Vagina (tissue), 2 donors: Measurements from ENCODE around the gene PPM1M. TPM values are rescaled to one million over a fixed set of nuclear protein-coding genes. Genes with fewer than 3 reads are reported as not detected.

ENCODE experiments used
- DNase-seq, 2 donors: peaks; one replicate each; pipeline ENCODE4 v3.0.0-alpha.2; 2017; ENCODE audit errors: extremely low spot score in 2 of 2
- H3K27ac ChIP-seq: fragments of 200-600 bp; sonication (generic); one replicate; pipeline ENCODE4 v1.5.1; 2019
- H3K27me3 ChIP-seq: fragments of 200-600 bp; sonication (generic); one replicate; pipeline ENCODE4 v1.5.1; 2019
- H3K36me3 ChIP-seq, 2 donors: fragments of 200-600 bp; sonication (generic); one replicate each; pipeline ENCODE4 v1.5.1; 2017 to 2019
- H3K4me1 ChIP-seq: fragments of 200-600 bp; sonication (generic); one replicate; pipeline ENCODE4 v1.5.1; 2019
- H3K4me3 ChIP-seq, 2 donors: fragments of 200-600 bp; sonication (generic); 1 replicate in 1 of 2; 2 replicates in 1 of 2; pipeline ENCODE4 v1.5.1; 2016 to 2019
- H3K9me3 ChIP-seq: fragments of 200-600 bp; sonication (generic); one replicate; pipeline ENCODE4 v1.5.1; 2019
- CTCF ChIP-seq, 3 experiments: fragments of 450-650 bp in 2 of 3; fragments of 200-600 bp in 1 of 3; sonication (generic) in 1 of 3; IDR thresholded peaks; one replicate each; pipeline ENCODE4 v1.5.1; 2017 to 2019; ENCODE audit warnings: antibody characterized with exemption in 3 of 3, mild to moderate bottlenecking in 2 of 3, moderate library complexity in 2 of 3
- POLR2A ChIP-seq, 2 donors: fragments of 450-650 bp; IDR thresholded peaks; one replicate each; pipeline ENCODE4 v1.6.1; 2017; ENCODE audit warnings: antibody characterized with exemption in 2 of 2, mild to moderate bottlenecking in 2 of 2, moderate library complexity in 2 of 2
- POLR2AphosphoS5 ChIP-seq, 2 donors: sonication (generic); formaldehyde crosslinking; IDR thresholded peaks; one replicate each; pipeline ENCODE4 v1.9.0; 2017; ENCODE audit warnings: antibody characterized with exemption in 2 of 2, mild to moderate bottlenecking in 2 of 2, low read depth in 1 of 2; ENCODE audit not compliant: insufficient read depth in 1 of 2
- intact Hi-C: fragments of 100-400 bp; cut with DNase I; formaldehyde crosslinking; loops from one replicate; pipeline ENCODE4 v1.15.1; 2023
- total RNA-seq: library from RNA; depleted of rRNA; stranded (reverse); fragments of >200 nt; gene quantifications from one replicate; pipeline ENCODE4 v1.2.3, GENCODE V29; 2016

Gene PPM1M
- total RNA-seq, 1 donor from 2014 or later = 25.0 TPM

DNA sequence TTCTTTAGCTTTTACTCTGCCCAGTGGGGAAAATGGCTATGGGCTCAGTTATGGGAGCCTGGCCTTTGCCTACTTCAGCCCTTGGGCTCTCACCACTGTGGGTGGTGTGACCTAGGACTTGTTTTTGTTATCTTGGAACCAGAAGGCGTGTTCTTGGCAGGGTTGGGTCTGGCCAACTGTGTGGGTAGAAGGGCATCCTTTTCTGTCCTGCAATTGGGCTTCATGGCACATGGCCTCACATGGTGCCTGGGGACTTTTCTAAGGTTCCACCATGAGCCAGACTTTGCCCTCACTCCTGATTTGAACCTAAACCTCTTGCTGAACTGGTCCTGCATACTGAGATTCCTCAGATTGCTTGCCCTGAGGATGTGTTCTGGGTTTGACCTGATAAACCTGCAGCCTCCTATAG lies 43.8 kb downstream of the PPM1M start:
- H3K4me1 ChIP-seq = peaks cover 23% of the 10 kb centered on the region
- no peaks in the 10 kb centered on the region for H3K9me3 ChIP-seq
- no peak for DNase-seq
- peaks cover 0 to 13% of the 10 kb centered on the region in 2 donors for H3K36me3 ChIP-seq
- H3K4me3 ChIP-seq = no peak overlapping the region
- intact Hi-C loops = loop anchor here (5.0 kb wide), 1 partner anchor 52 kb away; the partner anchor contains the start of gene TWF2
- H3K27me3 ChIP-seq = no peaks in the 10 kb centered on the region
- TF ChIP-seq POLR2A (IDR thresholded peaks at IDR 0.05) (no peak), CTCF (IDR thresholded peaks at IDR 0.05) (no peak), POLR2AphosphoS5 (IDR thresholded peaks at IDR 0.05; ENCODE audit: insufficient read depth in 1 of 2, low read depth in 1 of 2) (no peak)
- no peak overlapping the region for H3K27ac ChIP-seq

GRCh38 chr3:52289747-52290595 lies 44.4 kb downstream of the PPM1M start:
- peaks cover 23% of the 10 kb centered on the region for H3K4me1 ChIP-seq
- intact Hi-C loops = loop anchor here (5.0 kb wide), 1 partner anchor 53 kb away; the partner anchor contains the start of gene TWF2

GRCh38 chr3:52290596-52291507 lies 45.3 kb downstream of the PPM1M start:
- H3K27me3 ChIP-seq = no peaks in the 10 kb centered on the region
- no peak overlapping the region for H3K27ac ChIP-seq
- TF ChIP-seq CTCF (IDR thresholded peaks at IDR 0.05) (no peak), POLR2AphosphoS5 (IDR thresholded peaks at IDR 0.05; ENCODE audit: insufficient read depth in 1 of 2, low read depth in 1 of 2) (no peak), POLR2A (IDR thresholded peaks at IDR 0.05) (no peak)
- H3K36me3 ChIP-seq = peaks cover 0 to 13% of the 10 kb centered on the region in 2 donors
- no peak overlapping the region for H3K4me3 ChIP-seq
- no peak for DNase-seq
- H3K9me3 ChIP-seq = no peaks in the 10 kb centered on the region
- intact Hi-C loops = no loop called here
- peaks cover 23% of the 10 kb centered on the region for H3K4me1 ChIP-seq

More at GRCh38 chr3:52289747-52290595, 44.4 kb downstream of the PPM1M start:
- H3K4me3 ChIP-seq = no peak overlapping the region
- TF ChIP-seq POLR2A (IDR thresholded peaks at IDR 0.05) (no peak), POLR2AphosphoS5 (IDR thresholded peaks at IDR 0.05; ENCODE audit: insufficient read depth in 1 of 2, low read depth in 1 of 2) (no peak), CTCF (IDR thresholded peaks at IDR 0.05) (no peak)
- no peak for DNase-seq
- H3K9me3 ChIP-seq = no peaks in the 10 kb centered on the region
- H3K27me3 ChIP-seq = no peaks in the 10 kb centered on the region
- H3K36me3 ChIP-seq = peaks cover 0 to 13% of the 10 kb centered on the region in 2 donors
- no peak overlapping the region for H3K27ac ChIP-seq

DNA sequence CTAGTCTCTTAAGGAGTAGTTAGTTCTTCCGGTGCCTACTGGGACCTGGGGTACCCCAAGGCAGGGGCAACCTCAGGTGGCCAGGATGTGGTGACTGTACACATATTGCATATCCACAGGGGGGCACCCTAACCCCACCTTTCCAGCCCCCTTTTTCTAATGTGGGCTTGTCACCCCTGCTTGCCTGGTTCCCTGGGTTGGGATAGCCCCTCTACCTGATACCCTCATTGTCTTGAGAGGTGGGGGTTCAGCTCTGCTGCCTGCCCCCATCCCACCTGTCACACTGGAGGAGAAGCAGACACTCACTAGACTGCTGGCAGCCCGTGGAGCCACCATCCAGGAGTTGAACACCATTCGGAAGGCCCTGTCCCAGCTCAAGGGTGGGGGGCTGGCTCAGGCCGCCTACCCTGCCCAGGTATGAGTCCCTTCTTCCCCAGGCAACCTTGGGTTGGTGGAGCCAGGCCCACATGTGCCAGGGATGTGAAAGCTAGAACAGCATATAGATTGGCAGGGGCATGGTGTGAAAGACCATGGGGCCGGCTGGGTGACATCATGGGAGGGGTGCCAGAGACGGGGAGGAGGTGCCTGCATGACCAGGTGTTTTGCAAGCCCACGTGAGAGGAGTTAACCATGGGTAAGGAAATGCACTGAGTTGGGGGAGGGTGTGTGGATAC lies 46.1 kb downstream of the PPM1M start:
- no peaks in the 10 kb centered on the region for H3K9me3 ChIP-seq
- TF ChIP-seq POLR2A (IDR thresholded peaks at IDR 0.05) = no peak
- no peak for TF ChIP-seq CTCF (IDR thresholded peaks at IDR 0.05)
- no peak for TF ChIP-seq POLR2AphosphoS5 (IDR thresholded peaks at IDR 0.05; ENCODE audit: insufficient read depth in 1 of 2, low read depth in 1 of 2)
- H3K36me3 ChIP-seq = peaks cover 0 to 13% of the 10 kb centered on the region in 2 donors
- peaks cover 21% of the 10 kb centered on the region for H3K4me1 ChIP-seq
- no peak overlapping the region for H3K4me3 ChIP-seq
- H3K27me3 ChIP-seq = no peaks in the 10 kb centered on the region
- H3K27ac ChIP-seq = no peak overlapping the region
- intact Hi-C loops = no loop called here
- DNase-seq = no peak
